Stimulated activated CD8-positive, alpha-beta memory T cell treated with anti-CD3 and anti-CD28 coated beads, Interleukin-12 subunit alpha, Interleukin-12 subunit beta, amount 100 ng/mL, for 4 hours (primary cell): ENCODE measurements around the gene PHF20.
"Not testable (repeated sequence)": the region's sequence is repeated elsewhere in the genome, so short reads cannot be mapped to it uniquely, and the experiment has no call there.

Experiments
- DNase-seq: peaks from one replicate; pipeline ENCODE4 v3.0.0-alpha.2; 2020; ENCODE audit warnings: low read depth

Gene PHF20

GRCh38 chr20:35929301-35929700 is 157.5 kb downstream of the PHF20 start:
- no peak for DNase-seq

DNA sequence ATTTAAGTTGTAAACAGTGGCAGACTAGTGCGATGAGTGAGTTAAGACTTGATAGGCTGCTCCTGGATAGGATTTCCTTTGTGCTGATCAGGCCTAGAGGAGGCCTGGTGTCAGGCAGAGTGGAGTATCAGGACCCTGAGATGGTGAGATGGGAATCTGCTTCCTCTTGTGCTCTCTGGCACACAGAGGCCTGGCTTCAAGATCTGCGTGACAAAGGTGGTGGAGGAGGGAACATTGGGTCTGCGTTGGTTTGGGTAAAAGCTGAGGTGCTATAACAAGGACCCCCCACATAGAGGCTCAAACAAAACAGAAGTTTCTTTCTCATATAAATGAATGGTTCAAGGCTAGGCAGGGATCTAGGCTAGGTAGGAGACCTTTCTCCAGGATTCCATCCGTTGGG is 162.2 kb downstream of the PHF20 start:
- DNase-seq = no peak

- DNase-seq = no peak
These were observed 167.4 kb downstream of the PHF20 start for GRCh38 chr20:35939264-35939663.

DNA sequence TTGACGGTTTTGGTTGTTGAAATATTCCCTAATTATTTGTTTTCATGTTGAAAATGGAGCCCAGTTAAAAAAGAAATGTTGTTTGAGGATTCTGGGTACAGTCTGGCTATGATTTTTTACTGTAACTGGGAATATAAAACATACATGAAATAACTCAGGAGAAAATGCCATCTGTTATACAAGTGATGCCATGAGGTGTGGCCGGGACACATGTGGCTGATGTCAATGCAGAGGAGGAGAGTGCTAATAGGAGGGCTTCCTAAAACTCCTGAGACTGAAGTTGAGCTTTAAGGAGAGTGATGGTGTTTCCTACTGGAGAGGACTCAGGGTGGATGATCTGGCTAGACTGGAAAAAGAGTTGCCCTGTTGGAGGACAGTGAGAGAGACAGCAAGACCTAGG is 169.8 kb downstream of the PHF20 start:
- DNase-seq = no peak

DNA sequence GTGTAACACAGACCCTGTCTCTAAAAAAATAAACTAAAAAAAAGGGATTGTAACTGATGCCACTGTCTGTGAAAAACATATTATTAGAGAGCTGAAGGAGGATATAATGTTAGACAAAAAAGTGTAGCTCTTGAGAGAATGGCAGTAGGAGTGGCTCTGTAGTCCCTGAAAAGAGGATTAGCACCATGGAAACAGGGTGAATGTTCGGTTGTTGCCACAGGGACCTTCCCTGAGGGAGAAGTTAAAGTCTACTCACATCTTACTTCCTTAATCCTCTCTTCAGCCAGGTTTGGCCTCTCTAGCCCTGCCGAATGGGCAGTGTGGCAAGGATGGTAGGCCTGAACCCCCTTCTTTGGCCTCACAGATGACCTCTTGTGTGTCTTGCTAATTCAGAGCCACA is 170.4 kb downstream of the PHF20 start:
- no peak for DNase-seq

DNA sequence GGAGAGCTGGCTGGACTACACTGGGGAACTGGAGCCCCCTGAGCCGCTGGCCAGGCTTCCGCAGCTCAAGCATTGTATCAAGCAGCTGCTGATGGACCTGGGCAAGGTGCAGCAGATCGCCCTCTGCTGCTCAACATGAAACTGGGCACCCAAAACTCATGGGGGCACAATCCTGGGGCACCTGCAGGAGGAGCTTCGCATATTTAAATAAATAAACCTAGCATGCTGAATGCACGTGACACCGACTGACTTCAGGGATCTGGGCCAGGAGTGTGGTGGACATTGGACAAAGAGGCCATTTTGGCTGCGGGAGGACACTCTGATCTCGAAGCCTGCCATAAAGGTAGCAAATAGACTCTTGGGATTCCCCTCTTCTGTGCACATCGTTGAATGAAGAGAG is 175.7 kb downstream of the PHF20 start:
- no peak for DNase-seq

GRCh38 chr20:35947907-35948306 is 176.1 kb downstream of the PHF20 start:
- no peak for DNase-seq

- no peak for DNase-seq
These were observed 178.3 kb downstream of the PHF20 start for GRCh38 chr20:35950093-35950492.

DNA sequence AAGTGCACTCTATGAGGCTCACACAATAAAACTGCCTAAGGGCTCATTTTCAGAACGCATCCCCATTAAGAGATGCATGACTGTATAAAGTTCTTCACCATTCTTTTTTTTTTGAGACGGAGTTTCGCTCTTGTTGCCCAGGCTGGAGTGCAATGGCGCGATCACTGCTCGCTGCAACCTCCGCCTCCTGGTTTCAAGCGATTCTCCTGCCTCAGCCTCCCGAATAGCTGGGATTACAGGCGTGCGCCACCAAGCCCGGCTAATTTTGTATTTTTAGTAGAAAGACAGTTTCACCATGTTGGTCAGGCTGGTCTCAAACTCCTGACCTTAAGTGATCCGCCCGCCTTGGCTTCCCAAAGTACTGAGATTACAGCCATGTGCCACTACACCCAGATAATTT is 180.3 kb downstream of the PHF20 start:
- not testable (repeated sequence) for DNase-seq

DNA sequence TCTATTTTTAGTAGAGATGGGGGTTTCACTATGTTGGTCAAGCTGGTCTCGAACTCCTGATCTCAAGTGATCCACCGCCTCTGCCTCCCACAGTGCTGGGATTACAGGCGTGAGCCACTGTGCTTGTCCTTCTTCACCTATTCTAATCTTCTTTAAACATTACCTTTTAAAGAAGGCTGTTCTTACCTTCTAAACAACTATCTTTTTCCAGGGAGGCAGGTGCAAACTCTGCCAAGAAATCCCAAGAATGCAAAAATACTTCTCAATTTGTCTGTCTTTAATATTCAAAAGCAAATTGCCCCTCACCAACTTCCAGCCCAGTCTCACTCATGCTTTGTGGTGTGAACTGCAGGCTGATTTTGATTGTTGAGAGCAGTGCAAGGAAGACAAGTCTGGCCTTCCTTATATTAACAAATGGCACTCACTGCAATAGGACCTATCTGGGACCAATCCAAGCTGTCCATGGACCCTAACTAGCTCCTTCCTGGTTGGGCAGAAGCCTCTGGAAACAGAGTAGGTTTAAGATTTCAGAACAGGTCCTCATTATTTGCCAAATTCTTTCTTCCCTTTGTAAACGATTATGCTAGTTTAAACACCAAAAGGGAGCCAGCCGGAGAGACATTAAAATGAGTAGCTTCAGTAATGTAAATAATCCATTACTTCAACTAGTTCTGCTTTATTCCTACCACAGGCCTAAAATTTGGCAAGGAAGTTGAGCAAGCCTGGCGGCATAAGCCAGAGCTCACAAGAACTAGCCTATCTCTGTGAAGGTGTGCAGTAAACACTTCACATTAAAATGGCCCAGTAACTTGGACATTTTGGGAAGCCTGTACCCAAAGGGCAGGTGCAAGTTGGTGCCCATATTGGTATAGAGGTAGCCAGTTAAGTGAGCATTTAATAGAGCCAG is 180.9 kb downstream of the PHF20 start:
- DNase-seq = no peak

DNA sequence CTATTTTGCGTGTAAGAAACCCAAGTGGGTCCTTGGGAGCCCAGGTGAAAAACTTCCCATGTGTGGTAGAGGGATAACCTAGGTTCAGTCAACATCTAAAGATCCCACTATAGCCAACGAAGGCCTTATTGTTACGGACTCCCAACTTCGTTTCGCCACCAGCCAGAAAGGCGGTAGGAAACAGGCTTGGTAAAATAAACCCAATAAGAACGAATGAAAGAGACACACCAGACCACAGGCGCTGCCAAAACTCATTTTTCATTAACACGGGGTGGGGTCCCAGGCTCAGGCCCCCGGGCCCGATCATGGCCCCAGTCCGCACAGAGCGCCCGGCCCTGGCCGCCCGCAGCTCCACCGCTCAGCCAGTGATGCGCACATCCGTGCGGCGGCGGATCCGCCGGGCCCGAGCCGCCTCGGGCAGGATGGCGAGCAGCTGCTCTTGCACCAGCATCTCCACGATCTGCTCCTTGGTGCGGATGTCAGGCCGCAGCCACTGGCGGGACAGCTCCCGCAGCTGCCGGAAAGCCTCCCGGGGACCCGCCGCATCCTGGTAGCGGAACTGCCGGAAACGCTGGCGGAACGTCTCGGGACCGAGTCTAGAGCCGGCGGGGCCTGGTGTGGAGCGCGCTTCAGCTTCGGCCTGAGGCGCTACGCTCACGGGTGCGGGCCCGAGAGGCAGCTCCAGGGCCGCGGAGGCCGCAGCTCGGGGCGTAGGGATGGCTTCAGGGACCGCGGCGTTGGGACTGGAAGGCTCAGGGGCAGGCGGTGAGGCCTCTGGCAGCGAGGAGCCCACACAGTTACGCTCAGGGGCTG is 181.8 kb downstream of the PHF20 start:
- DNase-seq = peak; percentile 41

DNA sequence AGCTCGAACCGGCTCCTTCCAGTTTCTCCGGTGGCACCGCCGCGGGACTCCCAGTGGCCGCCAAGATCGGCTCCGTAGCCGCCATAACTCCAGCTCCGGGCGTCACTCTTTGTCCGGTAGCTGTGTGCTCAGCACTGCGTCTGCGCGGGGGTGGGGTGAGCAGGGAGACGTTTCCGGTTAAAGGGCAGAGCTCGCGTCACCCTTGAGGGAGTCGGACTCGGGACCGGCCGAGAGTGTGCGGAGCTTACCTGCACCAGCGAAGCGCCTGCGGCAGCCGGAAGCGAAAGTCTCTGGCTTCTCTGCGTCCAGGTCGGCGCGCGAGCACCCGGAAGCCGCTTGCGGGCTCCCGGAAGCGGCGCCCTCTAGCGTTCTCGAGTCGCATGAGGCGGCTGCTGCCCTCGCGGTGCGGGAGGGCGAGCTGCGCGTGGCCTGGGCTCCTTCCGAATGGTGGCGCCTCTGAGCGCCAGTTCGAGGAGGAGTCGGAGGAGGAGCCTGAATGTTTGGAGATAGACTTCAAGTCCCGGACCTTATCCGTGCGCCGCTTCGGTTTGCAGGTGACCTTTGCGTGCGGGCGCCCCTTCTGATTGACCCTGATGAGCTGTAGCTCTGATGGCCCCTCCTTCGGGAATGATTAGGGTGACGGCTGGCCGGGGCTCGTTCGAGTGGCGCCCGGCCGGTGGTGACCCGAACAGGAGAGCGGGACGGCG is 182.5 kb downstream of the PHF20 start, which contains the start of gene SCAND1:
Gene SCAND1 (minus strand): TSS at position 303 of the 707 bp plus-strand sequence. CDS start 218 bp downstream, at position 85.
- DNase-seq = peak; percentile 91

- DNase-seq = no peak
These were observed 183.1 kb downstream of the PHF20 start for GRCh38 chr20:35954907-35955251.

- DNase-seq = no peak
These were observed 184.8 kb downstream of the PHF20 start for GRCh38 chr20:35956616-35957015.

- DNase-seq = not testable (repeated sequence)
These were observed 187.5 kb downstream of the PHF20 start for GRCh38 chr20:35959291-35959690.

- no peak for DNase-seq
These were observed 192.1 kb downstream of the PHF20 start for GRCh38 chr20:35963878-35964277.

- DNase-seq = no peak
These were observed 196.3 kb downstream of the PHF20 start, which contains the start of gene CNBD2 for GRCh38 chr20:35967979-35968640. Gene CNBD2, plus strand, starts transcription at chr20:35968590. Its CDS starts 173 bp downstream, at chr20:35968763.

DNA sequence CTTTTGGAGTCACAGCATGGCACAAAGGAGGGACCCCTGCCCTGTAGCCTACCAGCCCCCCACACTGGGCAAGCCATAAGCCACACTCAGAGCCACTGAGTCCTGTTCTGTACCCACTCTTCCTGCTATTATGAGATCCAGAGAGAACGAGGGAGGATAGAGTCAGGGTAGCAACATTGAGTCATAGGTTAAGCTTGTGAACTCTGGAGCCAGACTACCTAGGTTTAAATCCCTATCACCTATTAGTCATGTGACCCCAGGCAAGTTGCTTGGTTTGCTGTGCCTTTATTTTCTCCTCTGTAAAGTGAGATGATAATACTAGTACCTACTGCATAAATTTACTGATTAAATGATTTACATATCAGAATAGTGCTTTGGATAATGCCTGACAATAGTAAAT is 197.1 kb downstream of the PHF20 start:
- DNase-seq = no peak

- no peak for DNase-seq
These were observed 200.2 kb downstream of the PHF20 start for GRCh38 chr20:35971981-35972380.

GRCh38 chr20:35972462-35972861 is 200.6 kb downstream of the PHF20 start:
- no peak for DNase-seq

- DNase-seq = no peak
These were observed 202.4 kb downstream of the PHF20 start for GRCh38 chr20:35974256-35974655.
